ENCODE data around the gene FAM24B.

FAM24B gene

GRCh38 chr10:122828716-122829255 lies 50.6 kb downstream of the FAM24B start:
- DNase-seq (ENCODE audit: low read depth in 2 of 2): no peak

- no peak for DNase-seq (ENCODE audit: low read depth in 2 of 2)
These were observed 52.1 kb downstream of the FAM24B start for GRCh38 chr10:122827302-122827701.

DNA sequence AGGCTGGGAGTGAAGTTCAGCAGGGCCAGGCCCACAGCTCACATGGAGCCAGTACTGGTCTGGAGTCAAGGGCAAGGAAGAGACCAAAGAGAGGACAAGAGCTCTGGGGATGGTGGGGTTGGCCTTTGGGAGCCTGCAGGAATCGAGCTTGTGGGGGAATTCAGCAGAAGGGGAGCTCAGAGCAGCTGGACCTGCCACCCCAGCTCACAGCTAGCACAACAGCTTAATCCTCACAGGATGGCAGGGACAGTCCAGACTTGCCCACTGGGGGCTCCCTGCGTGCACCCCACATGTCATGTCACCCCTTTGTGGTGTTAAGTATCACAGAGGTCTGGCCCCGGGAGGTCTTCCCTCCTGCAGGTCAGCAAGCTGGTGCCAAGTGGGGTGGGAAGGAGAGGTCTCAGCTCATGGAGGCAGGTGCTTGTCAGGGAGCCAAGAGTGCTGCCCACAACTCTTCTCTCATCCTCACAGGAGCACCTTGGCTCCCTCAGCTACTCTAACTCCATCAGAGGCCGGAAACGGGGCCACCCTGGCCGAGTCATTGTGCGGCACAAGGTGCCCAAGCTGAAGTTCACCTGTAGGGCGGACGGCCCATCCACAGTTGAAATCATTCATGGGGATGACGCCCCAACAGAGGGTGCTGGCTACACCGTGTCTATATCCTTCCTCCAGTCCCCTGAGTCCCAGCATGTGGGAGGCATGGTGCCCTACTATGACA lies 56.2 kb downstream of the FAM24B start:
- DNase-seq (ENCODE audit: low read depth in 2 of 2): no peak

- no peak for DNase-seq (ENCODE audit: low read depth in 2 of 2)
These were observed 57.6 kb downstream of the FAM24B start for GRCh38 chr10:122821808-122822207.

DNA sequence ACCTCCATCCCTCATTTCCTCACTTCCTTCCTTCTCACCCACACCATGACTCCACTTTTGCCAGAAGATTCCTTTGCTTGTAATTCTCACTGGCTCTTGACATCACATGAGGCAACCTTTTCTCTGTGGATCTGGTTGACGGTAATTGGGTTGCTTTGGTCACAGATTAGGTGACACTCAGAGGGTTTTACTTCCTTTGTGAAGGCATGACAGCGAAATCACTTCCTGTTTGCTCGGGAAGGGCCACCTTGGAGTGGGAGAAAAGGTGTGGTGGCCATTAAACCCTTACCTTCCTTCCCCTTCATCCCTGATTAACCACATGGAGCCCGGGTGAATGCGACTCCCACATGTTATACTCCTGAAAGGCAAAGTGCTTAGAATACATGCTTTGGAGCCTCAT lies 63.9 kb downstream of the FAM24B start:
- DNase-seq (ENCODE audit: low read depth in 2 of 2): no peak

DNA sequence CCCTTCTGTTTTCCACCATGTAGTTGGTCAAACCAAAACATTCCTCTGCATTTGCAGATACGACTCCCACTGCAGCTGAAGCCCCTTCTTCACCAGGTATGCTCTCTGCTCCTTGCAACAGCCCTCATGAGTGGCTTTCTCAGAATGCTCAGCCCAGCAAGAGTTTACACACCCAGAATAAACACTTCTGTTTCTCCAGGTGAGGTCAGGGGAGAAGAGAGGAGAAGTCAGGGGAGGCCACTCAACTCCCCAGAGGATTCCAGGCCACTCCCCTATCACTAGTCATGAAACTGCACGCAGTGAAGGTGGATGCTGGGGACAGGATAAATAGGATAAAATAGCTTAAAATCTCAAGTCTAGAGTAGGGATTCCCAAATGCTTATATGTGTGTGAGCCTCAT lies 64.9 kb downstream of the FAM24B start:
- DNase-seq (ENCODE audit: low read depth in 2 of 2): no peak

- DNase-seq (ENCODE audit: low read depth in 2 of 2): no peak
These were observed 66.6 kb downstream of the FAM24B start for GRCh38 chr10:122812751-122813150.

DNA sequence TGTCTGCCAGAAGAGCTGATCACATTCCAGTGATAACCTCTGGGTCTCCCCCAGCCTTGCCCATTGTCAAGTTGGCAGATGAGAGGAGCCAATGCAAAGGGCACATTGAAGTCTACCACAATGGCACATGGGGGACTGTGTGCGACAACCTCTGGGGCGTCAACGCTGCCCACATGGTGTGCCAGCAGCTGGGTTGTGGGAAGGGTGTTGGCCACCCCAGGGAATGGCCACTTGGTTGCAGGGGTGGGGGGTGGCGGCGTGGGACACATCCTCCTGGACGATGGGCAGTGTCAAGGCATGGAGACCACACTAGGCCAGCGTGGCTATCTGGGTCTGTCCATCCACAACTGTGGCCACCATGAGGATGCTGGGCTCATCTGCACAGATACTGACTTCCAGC lies 77.1 kb downstream of the FAM24B start:
- no peak for DNase-seq (ENCODE audit: low read depth in 2 of 2)

All from stimulated activated CD4-positive, alpha-beta T cell treated with anti-CD3 and anti-CD28 coated beads, Interleukin-1b, Interleukin-23, amount 100 ng/mL, for 4 hours (primary cell).